Measurements from ENCODE around the gene LIM2. TPM values are rescaled to one million over a fixed set of nuclear protein-coding genes. Genes with fewer than 3 reads are reported as not detected.
"Not testable (repeated sequence)": the region's sequence is repeated elsewhere in the genome, so short reads cannot be mapped to it uniquely, and the experiment has no call there.

Gene LIM2
- total RNA-seq, 1 donor from 2014 or later: not detected

GRCh38 chr19:51402117-51402516 lies 14.3 kb upstream of the LIM2 start:
- H3K4me3 Mint-ChIP-seq (ENCODE audit: low read depth): no peak overlapping the region
- DNase-seq (ENCODE audit: low spot score, unreplicated experiment): no peak
- H3K27me3 Mint-ChIP-seq: no peaks in the 10 kb centered on the region
- TF ChIP-seq CTCF (IDR thresholded peaks at IDR 0.05; ENCODE audit: unreplicated experiment): no peak
- H3K9me3 Mint-ChIP-seq (ENCODE audit: low read depth): peaks cover 18% of the 10 kb centered on the region
- H3K27ac Mint-ChIP-seq: no peak overlapping the region
- H3K4me1 Mint-ChIP-seq (ENCODE audit: low read depth): no peaks in the 10 kb centered on the region
- H3K36me3 Mint-ChIP-seq (ENCODE audit: insufficient read depth): peaks cover 12% of the 10 kb centered on the region

GRCh38 chr19:51399936-51400335 lies 12.2 kb upstream of the LIM2 start:
- peaks cover 18% of the 10 kb centered on the region for H3K9me3 Mint-ChIP-seq (ENCODE audit: low read depth)
- not testable (repeated sequence) for DNase-seq (ENCODE audit: low spot score, unreplicated experiment); H3K27me3 Mint-ChIP-seq; H3K27ac Mint-ChIP-seq; H3K4me1 Mint-ChIP-seq (ENCODE audit: low read depth); H3K4me3 Mint-ChIP-seq (ENCODE audit: low read depth)
- H3K36me3 Mint-ChIP-seq (ENCODE audit: insufficient read depth): peaks cover 12% of the 10 kb centered on the region

- Mint-ChIP-seq H3K36me3 (ENCODE audit: insufficient read depth) (peaks cover 12% of the 10 kb centered on the region), H3K4me3 (ENCODE audit: low read depth) (no peak overlapping the region), H3K4me1 (ENCODE audit: low read depth) (peaks cover 4% of the 10 kb centered on the region), H3K27ac (no peak overlapping the region), H3K27me3 (no peaks in the 10 kb centered on the region), H3K9me3 (ENCODE audit: low read depth) (peaks cover 18% of the 10 kb centered on the region)
- TF ChIP-seq CTCF (IDR thresholded peaks at IDR 0.05; ENCODE audit: unreplicated experiment): no peak
- no peak for DNase-seq (ENCODE audit: low spot score, unreplicated experiment)
Measured at GRCh38 chr19:51399231-51399630, 11.5 kb upstream of the LIM2 start.

- no peak for DNase-seq (ENCODE audit: low spot score, unreplicated experiment)
- Mint-ChIP-seq H3K4me1 (ENCODE audit: low read depth) (peaks cover 6% of the 10 kb centered on the region), H3K36me3 (ENCODE audit: insufficient read depth) (peaks cover 8% of the 10 kb centered on the region), H3K27me3 (no peaks in the 10 kb centered on the region), H3K9me3 (ENCODE audit: low read depth) (peaks cover 13% of the 10 kb centered on the region), H3K4me3 (ENCODE audit: low read depth) (no peak overlapping the region), H3K27ac (no peak overlapping the region)
- peak; percentile 59 for TF ChIP-seq CTCF (IDR thresholded peaks at IDR 0.05; ENCODE audit: unreplicated experiment)
Measured at GRCh38 chr19:51398096-51398704, 10.4 kb upstream of the LIM2 start.

- not testable (repeated sequence) for H3K36me3 Mint-ChIP-seq (ENCODE audit: insufficient read depth); H3K27me3 Mint-ChIP-seq; H3K27ac Mint-ChIP-seq; H3K4me3 Mint-ChIP-seq (ENCODE audit: low read depth); DNase-seq (ENCODE audit: low spot score, unreplicated experiment); H3K4me1 Mint-ChIP-seq (ENCODE audit: low read depth); H3K9me3 Mint-ChIP-seq (ENCODE audit: low read depth)
Measured at GRCh38 chr19:51397453-51397852, 9.7 kb upstream of the LIM2 start.

- H3K9me3 Mint-ChIP-seq (ENCODE audit: low read depth): no peaks in the 10 kb centered on the region
- no peak overlapping the region for H3K27ac Mint-ChIP-seq
- H3K27me3 Mint-ChIP-seq: no peaks in the 10 kb centered on the region
- peaks cover 2% of the 10 kb centered on the region for H3K36me3 Mint-ChIP-seq (ENCODE audit: insufficient read depth)
- DNase-seq (ENCODE audit: low spot score, unreplicated experiment): no peak
- no peak for TF ChIP-seq CTCF (IDR thresholded peaks at IDR 0.05; ENCODE audit: unreplicated experiment)
- peaks cover 8% of the 10 kb centered on the region for H3K4me1 Mint-ChIP-seq (ENCODE audit: low read depth)
- H3K4me3 Mint-ChIP-seq (ENCODE audit: low read depth): peak overlapping the region; percentile 33
Measured at GRCh38 chr19:51396175-51396574, 8.4 kb upstream of the LIM2 start.

Measured in progenitor cell of endocrine pancreas (in vitro differentiated cells).